ENCODE results near the gene PARP1. TPM values are rescaled to one million over a fixed set of nuclear protein-coding genes. Genes with fewer than 3 reads are reported as not detected.

PARP1 gene
- total RNA-seq, 1 experiment from 2014 or later, result 127 TPM

DNA sequence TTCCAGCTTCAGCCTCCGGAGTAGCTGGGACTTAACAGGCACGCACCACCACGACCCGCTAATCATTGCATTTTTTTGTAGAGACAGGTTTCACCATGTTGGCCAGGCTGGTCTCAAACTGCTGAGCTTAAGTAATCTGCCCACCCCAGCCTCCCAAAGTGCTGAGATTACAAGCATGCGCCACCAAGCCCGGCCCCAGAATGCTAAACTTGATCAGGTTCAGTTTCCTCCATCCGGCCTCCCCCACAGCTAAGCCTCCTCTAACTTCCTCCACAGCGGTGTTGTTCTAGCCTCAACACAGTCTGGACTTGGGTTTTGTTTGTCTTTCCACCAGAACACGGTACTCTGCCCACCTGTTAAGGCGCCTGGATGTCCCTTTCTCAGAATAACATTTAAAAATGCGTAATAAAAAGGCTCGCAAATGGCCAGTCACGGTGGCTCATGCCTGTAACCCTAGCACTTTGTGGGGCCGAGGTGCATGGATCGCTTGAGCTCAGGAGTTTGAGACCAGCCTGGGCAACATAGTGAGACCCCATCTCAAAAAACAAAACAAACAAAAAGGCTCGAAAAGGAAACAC lies 2.4 kb downstream of the PARP1 start:
- BruUV-seq (replicated peaks), result no TSS peak
- in situ Hi-C loops (cut with HindIII; ENCODE audit: low pct_unique_long_range_greater_than_20kb, low sequenced_read_pairs), result no loop called here
- TF ChIP-seq POLR2AphosphoS5 (IDR thresholded peaks at IDR 0.05; ENCODE audit: low read depth, low read length) (no peak), TCF7L2 (IDR thresholded peaks at IDR 0.05; ENCODE audit: low read depth, low read length) (no peak), SIN3A (IDR thresholded peaks at IDR 0.05; ENCODE audit: borderline replicate concordance, insufficient read depth, low read depth, low read length) (no peak), REST (IDR thresholded peaks at IDR 0.05; ENCODE audit: insufficient read depth in 1 of 2, low read depth in 2 of 2, low read length in 1 of 2) (no peak)
- TF ChIP-seq, protein P1, sequence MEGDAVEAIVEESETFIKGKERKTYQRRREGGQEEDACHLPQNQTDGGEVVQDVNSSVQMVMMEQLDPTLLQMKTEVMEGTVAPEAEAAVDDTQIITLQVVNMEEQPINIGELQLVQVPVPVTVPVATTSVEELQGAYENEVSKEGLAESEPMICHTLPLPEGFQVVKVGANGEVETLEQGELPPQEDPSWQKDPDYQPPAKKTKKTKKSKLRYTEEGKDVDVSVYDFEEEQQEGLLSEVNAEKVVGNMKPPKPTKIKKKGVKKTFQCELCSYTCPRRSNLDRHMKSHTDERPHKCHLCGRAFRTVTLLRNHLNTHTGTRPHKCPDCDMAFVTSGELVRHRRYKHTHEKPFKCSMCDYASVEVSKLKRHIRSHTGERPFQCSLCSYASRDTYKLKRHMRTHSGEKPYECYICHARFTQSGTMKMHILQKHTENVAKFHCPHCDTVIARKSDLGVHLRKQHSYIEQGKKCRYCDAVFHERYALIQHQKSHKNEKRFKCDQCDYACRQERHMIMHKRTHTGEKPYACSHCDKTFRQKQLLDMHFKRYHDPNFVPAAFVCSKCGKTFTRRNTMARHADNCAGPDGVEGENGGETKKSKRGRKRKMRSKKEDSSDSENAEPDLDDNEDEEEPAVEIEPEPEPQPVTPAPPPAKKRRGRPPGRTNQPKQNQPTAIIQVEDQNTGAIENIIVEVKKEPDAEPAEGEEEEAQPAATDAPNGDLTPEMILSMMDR (IDR thresholded peaks at IDR 0.05), result no peak
- intact Hi-C loops (cut with micrococcal nuclease; ENCODE audit: unreplicated experiment), result no loop called here
- POLR2A ChIA-PET, result no interaction called here
- DNase-seq (ENCODE audit: low read depth, low spot score) (no peak), ATAC-seq (no peak)
- H3K9me3 ChIP-seq (ENCODE audit: control insufficient read depth, insufficient read depth, low read depth, low read length), result no peaks in the 10 kb centered on the region
- H3K27me3 ChIP-seq (ENCODE audit: control insufficient read depth, insufficient read depth, low read length), result no peaks in the 10 kb centered on the region
- H3K4me3 ChIP-seq (ENCODE audit: low read depth in 2 of 2, low read length in 2 of 2), result no peak overlapping the region
- H3K4me1 ChIP-seq (ENCODE audit: control insufficient read depth, insufficient read depth, low read length), result peaks cover 25% of the 10 kb centered on the region
- H3K27ac ChIP-seq (ENCODE audit: low read length), result no peak overlapping the region
- 0 out of 2 replicates have a peak, but pooled peaks cover 2% of the 10 kb centered on the region for H3K36me3 ChIP-seq (ENCODE audit: control insufficient read depth, insufficient read depth, low read length)
- CTCF ChIA-PET, result no interaction called here

DNA sequence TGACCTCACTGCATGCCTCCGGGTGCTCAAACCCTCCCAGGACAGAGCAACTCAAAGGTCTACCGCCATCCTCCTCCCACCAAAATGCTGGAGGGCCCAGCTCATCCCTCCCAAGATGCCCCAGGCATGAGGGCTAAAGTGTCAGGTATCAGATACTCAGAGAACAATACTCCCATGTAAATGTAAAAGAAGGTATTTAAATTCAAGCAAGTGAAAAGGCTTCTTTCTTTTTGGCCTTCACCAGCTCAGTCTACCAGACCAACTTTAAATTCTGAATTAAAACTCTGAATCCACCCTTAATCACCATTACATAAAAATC lies 3.0 kb downstream of the PARP1 start:
- intact Hi-C loops (cut with micrococcal nuclease; ENCODE audit: unreplicated experiment) (no loop called here), in situ Hi-C loops (cut with HindIII; ENCODE audit: low pct_unique_long_range_greater_than_20kb, low sequenced_read_pairs) (no loop called here)
- ChIA-PET CTCF (no interaction called here), POLR2A (no interaction called here)
- no peak for DNase-seq (ENCODE audit: low read depth, low spot score)
- H3K36me3 ChIP-seq (ENCODE audit: control insufficient read depth, insufficient read depth, low read length), result 0 out of 2 replicates have a peak, but pooled peaks cover 2% of the 10 kb centered on the region
- TF ChIP-seq, protein P1 (IDR thresholded peaks at IDR 0.05), result no peak
- TF ChIP-seq SIN3A (IDR thresholded peaks at IDR 0.05; ENCODE audit: borderline replicate concordance, insufficient read depth, low read depth, low read length), result no peak
- TF ChIP-seq POLR2AphosphoS5 (IDR thresholded peaks at IDR 0.05; ENCODE audit: low read depth, low read length), result no peak
- no peak for TF ChIP-seq TCF7L2 (IDR thresholded peaks at IDR 0.05; ENCODE audit: low read depth, low read length)
- no peak for TF ChIP-seq REST (IDR thresholded peaks at IDR 0.05; ENCODE audit: insufficient read depth in 1 of 2, low read depth in 2 of 2, low read length in 1 of 2)
- no TSS peak for BruUV-seq (replicated peaks)
- no peaks in the 10 kb centered on the region for H3K9me3 ChIP-seq (ENCODE audit: control insufficient read depth, insufficient read depth, low read depth, low read length)
- H3K27ac ChIP-seq (ENCODE audit: low read length), result no peak overlapping the region
- no peak overlapping the region for H3K4me3 ChIP-seq (ENCODE audit: low read depth in 2 of 2, low read length in 2 of 2)
- ATAC-seq, result no peak
- H3K4me1 ChIP-seq (ENCODE audit: control insufficient read depth, insufficient read depth, low read length), result peaks cover 25% of the 10 kb centered on the region
- no peaks in the 10 kb centered on the region for H3K27me3 ChIP-seq (ENCODE audit: control insufficient read depth, insufficient read depth, low read length)
